GM12892 (cell line): ENCODE results near the gene LIMA1. TPM values are rescaled to one million over a fixed set of nuclear protein-coding genes. Genes with fewer than 3 reads are reported as not detected.
"Not testable (repeated sequence)": the region's sequence is repeated elsewhere in the genome, so short reads cannot be mapped to it uniquely, and the experiment has no call there.

Source experiments
- DNase-seq: peaks from one replicate; pipeline ENCODE4 v3.0.0; 2011; ENCODE audit not compliant: insufficient read length
- FAIRE-seq: peaks from 2 replicates; lab custom pipeline; 2011; peaks lifted over from hg19 to GRCh38; lab: Jason Lieb, UNC
- POLR2A ChIP-seq: IDR thresholded peaks from 2 replicates; pipeline ENCODE4 v1.6.1; 2011; ENCODE audit warnings: low read depth, low read length, control low read depth
- POLR2AphosphoS5 ChIP-seq: IDR thresholded peaks from 2 replicates; pipeline ENCODE4 v1.6.1; 2011; ENCODE audit warnings: low read depth, low read length, control low read depth
- TAF1 ChIP-seq: IDR thresholded peaks from 2 replicates; pipeline ENCODE4 v1.6.1; 2011; ENCODE audit warnings: low read depth, mild to moderate bottlenecking, control low read depth, low read length, borderline replicate concordance
- polyA plus RNA-seq: library from polyadenylated mRNA; unstranded; fragments of >200 nt; gene quantifications from one replicate; pipeline ENCODE4 v1.2.1, GENCODE V29; 2012; ENCODE audit warnings: missing spikeins, inconsistent platforms; ENCODE audit not compliant: missing spikeins

Gene LIMA1
- 49.7 TPM for polyA plus RNA-seq

GRCh38 chr12:50283229-50283923, at the start of gene LIMA1:
TSS of gene LIMA1 (minus strand) at chr12:50283520. CDS start at chr12:50248751, 34,769 bp downstream.
- peak; percentile 91 for DNase-seq
- FAIRE-seq: peak; percentile 85
- TF ChIP-seq POLR2A (peak; percentile 78), TAF1 (peak; percentile 68; the same call in 1 of the 2 replicates), POLR2AphosphoS5 (peak; percentile 79)

- FAIRE-seq (no peak), DNase-seq (no peak)
- TF ChIP-seq TAF1 (no peak), POLR2AphosphoS5 (no peak), POLR2A (no peak)
Measured at GRCh38 chr12:50331745-50332144, 48.4 kb upstream of the LIMA1 start.

DNA sequence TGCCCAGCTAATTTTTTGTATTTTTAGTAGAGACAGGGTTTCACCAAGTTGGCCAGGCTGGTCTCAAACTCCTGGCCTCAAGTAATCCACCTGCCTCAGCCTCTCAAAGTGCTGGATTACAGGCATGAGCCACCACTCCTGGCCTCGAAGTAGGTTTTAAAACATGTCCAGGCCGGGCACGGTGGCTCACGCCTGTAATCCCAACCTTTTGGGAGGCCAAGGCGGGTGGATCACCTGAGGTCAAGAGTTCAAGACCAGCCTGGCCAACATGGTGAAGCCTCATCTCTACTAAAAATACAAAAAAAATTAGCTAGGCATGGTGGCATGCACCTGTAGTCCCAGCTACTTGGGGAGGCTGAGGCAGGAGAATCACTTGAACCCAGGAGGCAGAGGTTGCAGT, 45.3 kb upstream of the LIMA1 start:
- FAIRE-seq: not testable (repeated sequence)

GRCh38 chr12:50326590-50327284, 43.4 kb upstream of the LIMA1 start:
- TF ChIP-seq TAF1 (no peak), POLR2AphosphoS5 (no peak), POLR2A (no peak)
- FAIRE-seq (no peak), DNase-seq (no peak)

More for the DNA sequence above, 45.3 kb upstream of the LIMA1 start:
- DNase-seq: not testable (repeated sequence)

GRCh38 chr12:50325890-50326391, 42.6 kb upstream of the LIMA1 start:
- no peak for DNase-seq

DNA sequence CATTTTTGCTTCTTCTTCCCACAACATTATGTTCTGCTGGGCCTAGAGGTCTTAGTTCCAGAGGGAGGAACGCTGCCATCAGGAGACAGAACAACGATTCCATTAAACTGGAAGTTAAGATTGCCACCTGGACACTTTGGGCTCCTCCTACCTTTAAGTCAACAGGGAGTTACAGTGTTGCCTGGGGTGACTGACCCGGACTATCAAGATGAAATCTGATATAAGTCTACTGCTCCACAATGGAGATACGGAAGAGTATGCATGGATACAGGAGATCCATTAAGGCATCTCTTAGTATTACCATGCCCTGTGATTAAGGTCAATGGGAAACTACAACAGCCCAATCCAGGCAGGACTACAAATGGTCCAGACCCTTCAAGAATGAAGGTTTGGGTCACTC, 41.5 kb upstream of the LIMA1 start:
- not testable (repeated sequence) for DNase-seq, FAIRE-seq

More at GRCh38 chr12:50325890-50326391, 42.6 kb upstream of the LIMA1 start:
- TF ChIP-seq POLR2AphosphoS5 (no peak), POLR2A (no peak), TAF1 (no peak)
- no peak for FAIRE-seq

GRCh38 chr12:50324077-50324476, 40.8 kb upstream of the LIMA1 start:
- FAIRE-seq, DNase-seq: not testable (repeated sequence)

DNA sequence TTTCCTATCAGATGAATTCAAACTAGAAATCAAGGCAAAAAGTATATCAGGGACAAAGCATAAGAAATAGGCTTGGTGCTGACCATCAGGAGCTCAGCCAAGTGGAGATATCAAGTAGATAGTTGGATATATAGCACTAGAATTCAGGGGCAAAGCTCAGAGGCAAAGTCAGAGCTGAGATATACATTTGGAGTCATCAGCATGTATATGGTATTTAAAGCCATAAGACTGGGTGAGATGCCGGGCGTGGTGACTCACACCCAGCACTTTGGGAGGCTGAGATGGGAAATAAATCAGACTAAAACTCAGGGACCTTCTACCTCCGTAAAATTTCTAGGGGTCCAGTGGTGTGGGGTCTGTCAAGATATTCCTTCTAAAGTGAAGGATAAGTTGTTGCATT, 38.9 kb upstream of the LIMA1 start:
- no peak for DNase-seq
- FAIRE-seq: no peak
- TF ChIP-seq POLR2AphosphoS5 (no peak), TAF1 (no peak), POLR2A (no peak)

GRCh38 chr12:50317203-50317602, 33.9 kb upstream of the LIMA1 start:
- FAIRE-seq (no peak), DNase-seq (no peak)
- TF ChIP-seq TAF1: no peak

DNA sequence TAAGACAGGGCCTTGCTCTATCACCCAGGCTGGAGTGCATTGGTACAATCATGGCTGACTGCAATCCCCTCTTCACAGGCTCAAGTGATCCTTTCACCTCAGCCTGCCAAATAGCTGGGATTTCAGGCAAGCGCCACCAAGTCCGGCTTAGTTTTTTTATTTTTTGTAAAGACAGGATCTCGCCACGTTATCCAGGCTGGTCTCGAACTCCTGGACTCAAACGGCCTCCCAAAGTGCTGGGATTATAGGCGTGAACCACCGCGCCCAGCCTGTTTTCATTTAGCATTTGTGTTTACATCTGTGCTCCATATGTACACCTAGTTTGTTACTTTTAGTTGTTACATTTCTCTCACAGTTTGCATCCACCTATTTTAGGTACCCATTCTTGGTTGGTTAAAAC, 32.5 kb upstream of the LIMA1 start:
- no peak for TF ChIP-seq POLR2AphosphoS5
- TF ChIP-seq POLR2A: no peak
- no peak for TF ChIP-seq TAF1
- no peak for DNase-seq
- no peak for FAIRE-seq

- DNase-seq (no peak), FAIRE-seq (no peak)
- TF ChIP-seq POLR2AphosphoS5: no peak
- TF ChIP-seq TAF1: no peak
- TF ChIP-seq POLR2A: no peak
Measured at GRCh38 chr12:50314636-50315312, 31.5 kb upstream of the LIMA1 start.

DNA sequence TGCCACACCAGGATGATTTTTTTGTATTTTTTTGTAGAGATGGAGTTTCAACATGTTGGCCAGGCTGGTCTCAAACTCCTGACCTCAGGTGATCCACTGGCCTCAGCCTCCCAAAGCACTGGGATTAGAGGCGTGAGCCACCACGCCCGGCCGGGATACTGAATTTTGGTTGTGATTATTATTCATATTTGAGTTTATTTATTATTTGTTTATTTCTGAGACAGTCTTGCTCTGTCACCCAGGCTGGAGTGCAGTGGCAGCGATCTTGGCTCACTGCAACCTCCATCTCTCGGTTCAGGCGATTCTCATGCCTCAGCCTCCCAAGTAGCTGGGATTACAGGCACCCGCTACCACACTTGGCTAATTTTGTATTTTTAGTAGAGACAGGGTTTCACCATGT, 30.7 kb upstream of the LIMA1 start:
- not testable (repeated sequence) for FAIRE-seq, DNase-seq
